GM12878 (cell line): ENCODE results near the gene POLR1A. TPM values are rescaled to one million over a fixed set of nuclear protein-coding genes. Genes with fewer than 3 reads are reported as not detected.

Experiments
- ASH2L ChIP-seq: fragments of 300-600, 200-600 bp; sonication (generic); IDR thresholded peaks from 2 replicates; pipeline ENCODE4 v1.6.1; 2017; ENCODE audit warnings: low read depth, mild to moderate bottlenecking, borderline replicate concordance
- ATF7 ChIP-seq: fragments of 450-650 bp; IDR thresholded peaks from 2 replicates; pipeline ENCODE4 v1.6.1; 2016; ENCODE audit warnings: low read depth, mild to moderate bottlenecking
- BACH1 ChIP-seq: fragments of 450-650 bp; IDR thresholded peaks from 2 replicates; pipeline ENCODE4 v1.6.1; 2017; ENCODE audit warnings: mild to moderate bottlenecking, borderline replicate concordance
- BHLHE40 ChIP-seq, 2 experiments: fragments of 450-650 bp in 1 of 2; IDR thresholded peaks; 2 replicates each; pipeline ENCODE4 v1.6.1; 2011 to 2017; ENCODE audit warnings: low read depth in 2 of 2, borderline replicate concordance in 1 of 2, improper control_type of control experiment in 1 of 2, low read length in 1 of 2, mild to moderate bottlenecking in 1 of 2
- CEBPB ChIP-seq, 2 experiments: fragments of 150-350 bp in 1 of 2; IDR thresholded peaks; 2 replicates each; pipeline ENCODE4 v1.6.1; 2012 to 2014; ENCODE audit warnings: low read depth in 2 of 2, low read length in 2 of 2, borderline replicate concordance in 1 of 2, inconsistent platforms in 1 of 2
- DPF2 ChIP-seq: fragments of 450-650 bp; IDR thresholded peaks from 2 replicates; pipeline ENCODE4 v1.6.1; 2017; ENCODE audit warnings: mild to moderate bottlenecking
- EED ChIP-seq: sonication (generic); IDR thresholded peaks from 2 replicates; pipeline ENCODE4 v1.6.1; 2016; ENCODE audit warnings: antibody characterized with exemption, low read depth
- EGR1 ChIP-seq, 2 experiments: IDR thresholded peaks; 1 replicate in 1 of 2; 2 replicates in 1 of 2; pipeline ENCODE4 v1.6.1; 2011 to 2012; ENCODE audit warnings: low read depth in 2 of 2, low read length in 2 of 2, borderline replicate concordance in 1 of 2, mild to moderate bottlenecking in 1 of 2, moderate library complexity in 1 of 2
- ESRRA ChIP-seq: IDR thresholded peaks from 2 replicates; pipeline ENCODE4 v1.6.1; 2012; ENCODE audit warnings: mild to moderate bottlenecking, low read length, improper control_type of control experiment
- ETV6 ChIP-seq, 2 experiments: fragments of 450-650 bp in 1 of 2; IDR thresholded peaks in 1 of 2; conservative IDR thresholded peaks in 1 of 2; 2 replicates each; pipeline ENCODE4 v1.6.1; 2014; ENCODE audit warnings: antibody characterized with exemption in 1 of 2, borderline replicate concordance in 1 of 2, low read depth in 1 of 2, mild to moderate bottlenecking in 1 of 2, moderate library complexity in 1 of 2
- HDAC2 ChIP-seq: fragments of 200-600 bp; sonication (generic); IDR thresholded peaks from 2 replicates; pipeline ENCODE4 v1.6.1; 2017
- IKZF2 ChIP-seq, 2 experiments: fragments of 450-650 bp; IDR thresholded peaks; 2 replicates each; pipeline ENCODE4 v1.6.1; 2017; ENCODE audit warnings: mild to moderate bottlenecking in 2 of 2, moderate library complexity in 2 of 2
- KLF5 ChIP-seq: fragments of 450-650 bp; IDR thresholded peaks from 2 replicates; pipeline ENCODE4 v1.6.1; 2014; ENCODE audit warnings: mild to moderate bottlenecking; ENCODE audit not compliant: partially characterized antibody
- MXI1 ChIP-seq: fragments of 150-350 bp; IDR thresholded peaks from 2 replicates; pipeline ENCODE4 v1.6.1; 2011; ENCODE audit warnings: low read depth, mild to moderate bottlenecking, inconsistent platforms, low read length, improper control_type of control experiment
- NFYA ChIP-seq: IDR thresholded peaks from 2 replicates; pipeline ENCODE4 v1.6.1; 2011; ENCODE audit warnings: low read depth, mild to moderate bottlenecking, low read length, improper control_type of control experiment, borderline replicate concordance
- NFYB ChIP-seq: IDR thresholded peaks from 2 replicates; pipeline ENCODE4 v1.6.1; 2011; ENCODE audit warnings: low read depth, mild to moderate bottlenecking, low read length, improper control_type of control experiment, moderate library complexity; ENCODE audit not compliant: insufficient read depth
- NR2C2 ChIP-seq: IDR thresholded peaks from 2 replicates; pipeline ENCODE4 v1.6.1; 2011; ENCODE audit warnings: borderline replicate concordance, low read depth; ENCODE audit not compliant: control insufficient read depth, insufficient read length
- PML ChIP-seq: IDR thresholded peaks from 2 replicates; pipeline ENCODE4 v1.6.1; 2012; ENCODE audit warnings: low read length, inconsistent platforms
- RB1 ChIP-seq: fragments of 450-650 bp; formaldehyde crosslinking; IDR thresholded peaks from 2 replicates; pipeline ENCODE4 v1.6.1; 2017; ENCODE audit warnings: mild to moderate bottlenecking, borderline replicate concordance
- RBBP5 ChIP-seq: fragments of 200-600 bp; sonication (generic); conservative IDR thresholded peaks from 2 replicates; pipeline ENCODE4 v1.6.1; 2016
- SUPT20H ChIP-seq: IDR thresholded peaks from 2 replicates; pipeline ENCODE4 v1.6.1; 2011; ENCODE audit warnings: low read depth, mild to moderate bottlenecking, low read length, moderate library complexity, borderline replicate concordance; ENCODE audit not compliant: control insufficient read depth
- TARDBP ChIP-seq: IDR thresholded peaks from 2 replicates; pipeline ENCODE4 v1.6.1; 2016; ENCODE audit warnings: borderline replicate concordance
- USF1 ChIP-seq: IDR thresholded peaks from 2 replicates; pipeline ENCODE4 v1.6.1; 2011; ENCODE audit warnings: borderline replicate concordance, low read depth, mild to moderate bottlenecking, moderate library complexity, mixed read lengths, low read length; ENCODE audit not compliant: insufficient read depth; ENCODE audit errors: extremely low read length
- ZBTB40 ChIP-seq: fragments of 450-650 bp; IDR thresholded peaks from 2 replicates; pipeline ENCODE4 v1.6.1; 2016; ENCODE audit warnings: mild to moderate bottlenecking, moderate library complexity, borderline replicate concordance
- polyA plus RNA-seq, 11 experiments: library from polyadenylated mRNA; depleted of rRNA in 4 of 11; unstranded in 6 of 11; stranded (reverse) in 5 of 11; fragments of >200 nt; fragmentation: Nextera tagmentation in 4 of 11; fragmentation: Illumina TruSeq in 1 of 11; extraction: Ambion mirVana in 4 of 11; extraction: Trizol in 1 of 11; gene quantifications; 1 replicate in 1 of 11; 2 replicates in 10 of 11; pipeline versions ENCODE4 v1.2.1 to v1.2.3, GENCODE V29; 2011 to 2016; ENCODE audit warnings: inconsistent platforms in 2 of 11, missing spikeins in 2 of 11, low read depth in 1 of 11
- total RNA-seq, 4 experiments: library from RNA; depleted of rRNA in 3 of 4; stranded (reverse); fragments of >200 nt in 3 of 4; fragmentation: Illumina TruSeq in 1 of 4; extraction: Trizol in 1 of 4; gene quantifications; 2 replicates each; pipeline versions ENCODE4 v1.2.1 to v1.2.3, GENCODE V29; 2013 to 2021

Gene POLR1A
- total and polyA plus RNA-seq, 10 of the 15 experiments (the other 5 are each of a cell fraction or from before 2014, with no cell fraction given), result 2.1 to 53.9 (median 17.8) TPM

- TF ChIP-seq ZBTB40, result no peak
- TF ChIP-seq RBBP5, result no peak
- no peak; the same call in 1 of the 2 replicates for TF ChIP-seq BACH1
- TF ChIP-seq NR2C2, result no peak
- TF ChIP-seq CEBPB (IDR thresholded peaks at IDR 0.05; ENCODE audit: borderline replicate concordance in 1 of 2, low read depth in 2 of 2, low read length in 2 of 2), result no peak
- no peak for TF ChIP-seq NFYA
- no peak for TF ChIP-seq ATF7
- no peak for TF ChIP-seq BHLHE40 (IDR thresholded peaks at IDR 0.05; ENCODE audit: borderline replicate concordance in 1 of 2, low read depth in 2 of 2, low read length in 1 of 2)
- TF ChIP-seq MXI1, result peak; percentile 58
- no peak for TF ChIP-seq EGR1 (IDR thresholded peaks at IDR 0.05; ENCODE audit: borderline replicate concordance in 1 of 2, low read depth in 2 of 2, low read length in 2 of 2)
- TF ChIP-seq USF1, result no peak
- TF ChIP-seq HDAC2, result no peak
- no peak for TF ChIP-seq KLF5
- no peak for TF ChIP-seq NFYB
- no peak for TF ChIP-seq PML
- TF ChIP-seq TARDBP, result peak; percentile 62; the same call in 1 of the 2 replicates
- no peak for TF ChIP-seq RB1
- no peak for TF ChIP-seq ESRRA
- peak in 1 of 2 experiments; percentile 33; a peak in 2 of 4 replicates for TF ChIP-seq IKZF2 (IDR thresholded peaks at IDR 0.05)
- peak; percentile 32; the same call in 1 of the 2 replicates for TF ChIP-seq EED
- no peak for TF ChIP-seq DPF2
- TF ChIP-seq ETV6 (conservative IDR thresholded peaks at IDR 0.05 in 1 of 2, IDR thresholded peaks at IDR 0.05 in 1 of 2; ENCODE audit: borderline replicate concordance in 1 of 2, low read depth in 1 of 2), result no peak
- no peak for TF ChIP-seq ASH2L
- no peak for TF ChIP-seq SUPT20H
Measured at GRCh38 chr2:86105252-86105968, at the start of gene POLR1A (continued).
